CD4-positive, alpha-beta T cell treated with Interleukin-2 at 100 ng/mL for 4 hours (primary cell): ENCODE data around the gene C1QB.
"Not testable (repeated sequence)": the region's sequence is repeated elsewhere in the genome, so short reads cannot be mapped to it uniquely, and the experiment has no call there.

Experiments used
- DNase-seq: peaks from one replicate; pipeline ENCODE4 v3.0.0-alpha.2; 2020; ENCODE audit warnings: low spot score

C1QB gene

GRCh38 chr1:22662986-22663408 lies 10.0 kb downstream of the C1QB start:
- no peak for DNase-seq

GRCh38 chr1:22665752-22666151 lies 12.7 kb downstream of the C1QB start:
- no peak for DNase-seq

GRCh38 chr1:22666412-22666811 lies 13.4 kb downstream of the C1QB start:
- no peak for DNase-seq

GRCh38 chr1:22668840-22669239 lies 15.8 kb downstream of the C1QB start:
- not testable (repeated sequence) for DNase-seq

GRCh38 chr1:22670352-22670975 lies 17.4 kb downstream of the C1QB start:
- DNase-seq = no peak

- DNase-seq = no peak
Observed at GRCh38 chr1:22671999-22672398, 19.0 kb downstream of the C1QB start.

- DNase-seq = no peak
Observed at GRCh38 chr1:22673486-22674409, 20.7 kb downstream of the C1QB start.

GRCh38 chr1:22674410-22674749 lies 21.3 kb downstream of the C1QB start:
- no peak for DNase-seq

- not testable (repeated sequence) for DNase-seq
Observed at GRCh38 chr1:22676151-22676550, 23.1 kb downstream of the C1QB start.

- DNase-seq = no peak
Observed at GRCh38 chr1:22676916-22677583, 24.0 kb downstream of the C1QB start.

- DNase-seq = no peak
Observed at GRCh38 chr1:22677931-22678896, 25.2 kb downstream of the C1QB start.

- no peak for DNase-seq
Observed at GRCh38 chr1:22680726-22681125, 27.7 kb downstream of the C1QB start.

- no peak for DNase-seq
Observed at GRCh38 chr1:22681556-22682276, 28.7 kb downstream of the C1QB start.

- no peak for DNase-seq
Observed at GRCh38 chr1:22683547-22683946, 30.5 kb downstream of the C1QB start.

GRCh38 chr1:22685591-22686059 lies 32.6 kb downstream of the C1QB start:
- no peak for DNase-seq

GRCh38 chr1:22687191-22687590 lies 34.2 kb downstream of the C1QB start:
- DNase-seq = no peak

GRCh38 chr1:22688466-22688865 lies 35.4 kb downstream of the C1QB start:
- no peak for DNase-seq

- DNase-seq = no peak
Observed at GRCh38 chr1:22689505-22689904, 36.5 kb downstream of the C1QB start.

GRCh38 chr1:22691031-22691753 lies 38.2 kb downstream of the C1QB start:
- DNase-seq = no peak

- no peak for DNase-seq
Observed at GRCh38 chr1:22694172-22694571, 41.1 kb downstream of the C1QB start.
